Kidney tubule cell (primary cell): Measurements from ENCODE around the gene TTLL1.
A peak's percentile ranks its signal among the peaks of the same experiment; 100 is the strongest.

Source experiments
- DNase-seq: peaks from one replicate; pipeline ENCODE4 v3.0.0-alpha.2; 2018; ENCODE audit warnings: low spot score

TTLL1 gene

DNA sequence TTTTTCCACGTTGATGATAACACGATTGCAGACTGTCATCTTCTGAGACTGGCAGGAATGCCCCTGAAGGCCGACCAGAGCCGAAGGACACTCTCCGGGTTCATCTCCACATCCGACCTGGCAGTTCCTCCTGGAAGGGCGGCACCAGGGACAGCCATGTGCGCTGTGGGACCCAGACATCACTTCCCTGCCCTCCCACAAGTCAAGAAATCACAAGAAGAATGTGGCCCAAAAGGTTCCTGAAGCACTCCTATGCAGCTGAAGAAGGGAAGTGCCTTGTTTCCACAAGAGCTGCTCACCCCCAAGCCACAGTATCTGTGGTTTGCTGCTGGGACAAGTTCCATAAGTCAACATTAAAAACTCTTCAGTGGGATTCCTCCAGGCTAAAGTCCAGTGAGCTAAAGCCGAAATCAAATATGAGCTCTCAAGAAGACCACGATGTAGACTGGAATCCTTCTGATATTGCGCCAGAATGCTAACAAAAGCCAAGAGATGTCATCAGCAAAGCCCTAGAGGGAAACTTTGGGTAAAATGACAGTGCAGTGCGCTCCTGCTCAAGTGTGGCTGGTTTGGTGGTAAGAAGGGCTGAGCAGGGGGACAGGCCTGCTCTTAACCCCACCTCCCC is 95.4 kb downstream of the TTLL1 start:
- no peak for DNase-seq

DNA sequence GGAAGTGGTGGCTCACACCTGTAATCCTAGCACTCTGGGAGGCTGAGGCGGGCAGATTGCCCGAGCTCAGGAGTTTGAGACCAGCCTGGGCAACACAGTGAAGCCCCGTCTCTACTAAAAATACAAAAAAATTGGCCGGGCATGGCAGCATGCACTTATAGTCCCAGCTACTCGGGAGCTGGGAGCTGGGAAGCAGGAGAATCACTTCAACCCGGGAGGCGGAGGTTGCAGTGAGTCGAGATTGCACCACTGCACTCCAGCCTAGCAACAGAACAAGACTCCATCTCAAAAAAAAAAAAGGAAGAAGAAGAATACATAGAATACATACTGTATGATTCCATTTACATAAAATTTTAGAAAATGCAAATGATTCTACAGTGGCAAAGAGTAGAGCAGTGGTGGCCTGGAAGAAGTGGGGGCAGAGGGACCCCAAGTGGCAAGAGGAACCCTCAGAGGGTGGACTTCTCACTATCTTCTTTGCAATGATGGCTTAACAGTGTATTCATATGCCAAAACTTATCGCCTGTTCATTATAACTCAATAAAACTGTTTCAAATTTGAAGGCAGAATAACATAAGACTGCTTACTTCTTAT is 96.2 kb downstream of the TTLL1 start:
- no peak for DNase-seq

DNA sequence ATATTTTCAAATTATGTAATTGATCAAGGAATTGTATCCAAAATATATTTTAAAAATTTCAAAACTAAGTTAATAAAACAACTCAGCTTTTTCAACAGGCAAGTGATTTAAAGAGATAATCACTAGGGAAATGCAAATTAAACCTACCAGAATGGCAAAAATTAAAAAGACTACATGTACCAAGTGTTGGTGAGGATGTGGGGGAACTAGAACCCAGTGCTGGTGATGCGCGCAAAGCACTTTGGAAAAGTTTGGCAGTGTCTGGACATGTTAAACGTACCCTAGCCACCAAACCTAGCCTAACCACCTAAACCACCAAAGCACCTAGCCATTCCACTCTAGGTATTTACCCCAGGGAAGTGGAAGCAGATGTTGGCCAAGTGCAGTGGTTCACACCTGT is 97.1 kb downstream of the TTLL1 start:
- DNase-seq: no peak

DNA sequence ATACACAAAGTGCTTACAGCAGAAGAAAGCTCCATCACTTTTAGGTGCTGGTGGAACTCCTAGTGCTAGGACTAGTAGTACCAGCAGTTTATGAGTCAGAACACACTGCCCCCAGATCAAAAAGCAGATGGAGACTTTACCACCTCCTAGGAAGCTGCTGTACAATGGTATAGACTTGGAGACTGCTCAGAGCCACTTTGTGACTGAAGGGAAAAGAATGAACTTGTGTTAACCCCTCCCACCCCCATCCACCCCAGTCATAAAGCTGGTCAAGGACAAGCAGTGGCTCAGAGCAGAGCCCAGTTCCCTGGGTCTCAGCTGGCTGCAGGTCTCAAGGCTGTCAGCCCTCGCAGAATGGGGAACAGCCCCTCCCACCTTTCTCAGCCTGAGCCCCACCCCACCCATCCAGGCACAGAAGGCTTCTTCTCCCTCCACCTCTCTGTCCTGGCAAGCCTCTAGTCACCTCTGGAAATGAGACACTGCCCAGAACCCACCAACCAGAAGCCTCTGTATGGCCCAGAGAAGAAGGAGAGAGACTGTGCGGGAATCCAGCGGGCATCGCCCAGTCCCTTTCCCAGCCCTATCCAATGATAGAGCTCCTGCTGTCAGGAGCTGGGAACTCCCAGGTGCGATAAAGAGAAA is 98.1 kb downstream of the TTLL1 start:
- DNase-seq: peak; percentile 83

DNA sequence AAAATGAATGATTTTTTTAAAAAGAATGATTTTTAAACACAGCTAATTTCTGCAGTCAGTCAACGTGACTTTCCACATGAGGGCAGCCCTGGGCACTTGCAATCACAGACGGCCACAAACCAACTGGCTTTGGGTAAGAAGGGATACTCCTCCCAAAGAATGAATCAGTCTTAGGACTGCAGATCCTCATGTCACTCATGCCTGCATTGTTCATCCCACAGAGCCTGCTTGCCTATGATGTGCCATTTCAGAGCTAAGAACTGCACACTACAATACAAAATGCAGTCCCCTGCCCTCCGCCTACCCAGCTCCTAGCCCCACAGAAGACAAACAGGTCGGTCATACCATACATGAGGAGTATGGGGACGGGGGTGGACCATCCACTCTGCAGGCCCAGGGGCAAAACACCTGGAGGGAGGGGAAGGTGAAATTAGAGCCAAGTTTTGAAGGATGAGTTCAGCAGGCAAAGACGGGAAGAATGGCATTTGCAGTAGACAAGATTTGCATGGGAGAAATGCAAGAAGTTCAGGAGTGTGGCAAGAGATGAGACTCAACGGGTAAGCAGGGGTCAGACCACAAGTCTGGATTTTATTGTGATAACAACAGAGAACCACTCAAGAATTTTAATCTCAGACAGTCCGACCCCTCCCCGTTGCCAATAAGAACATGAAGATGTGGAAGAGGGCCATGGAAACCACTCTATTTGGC is 98.9 kb downstream of the TTLL1 start:
- DNase-seq: peak; percentile 91
